K562 (cell line): Measurements from ENCODE around the gene ZFP92.

Experiments
- CTCF ChIP-seq, 3 experiments: IDR thresholded peaks in 2 of 3; conservative IDR thresholded peaks in 1 of 3; 2 replicates each; pipeline ENCODE4 v1.5.1; 2011 to 2012; ENCODE audit warnings: low read length in 3 of 3, mild to moderate bottlenecking in 3 of 3, control low read depth in 2 of 3, improper control_type of control experiment in 1 of 3, inconsistent platforms in 1 of 3, low read depth in 1 of 3, mixed read lengths in 1 of 3, moderate library complexity in 1 of 3; ENCODE audit not compliant: insufficient read depth in 2 of 3
- EHMT2 ChIP-seq: fragments of 450-650 bp; IDR thresholded peaks from 2 replicates; pipeline ENCODE4 v1.6.1; 2018; ENCODE audit warnings: antibody characterized with exemption
- EZH2 ChIP-seq: IDR thresholded peaks from 2 replicates; pipeline ENCODE4 v1.6.1; 2012; ENCODE audit warnings: low read depth, mild to moderate bottlenecking, inconsistent platforms, low read length, borderline replicate concordance
- FOXA1 ChIP-seq: fragments of 450-650 bp; IDR thresholded peaks from 2 replicates; pipeline ENCODE4 v1.6.1; 2016; ENCODE audit warnings: mild to moderate bottlenecking, borderline replicate concordance
- TCF7L2 ChIP-seq: fragments of 150-350 bp; IDR thresholded peaks from 2 replicates; pipeline ENCODE4 v1.6.1; 2016; ENCODE audit warnings: low read depth, mild to moderate bottlenecking, low read length, moderate library complexity
- TEAD1 ChIP-seq, 2 experiments: fragments of 450-650 bp in 1 of 2; sonication (generic) in 1 of 2; formaldehyde crosslinking; IDR thresholded peaks; 2 replicates each; pipeline versions ENCODE4 v1.4.0 to v1.8.0; 2020 to 2022; ENCODE audit warnings: mild to moderate bottlenecking in 2 of 2, missing genetic modification reagents in 1 of 2
- ZNF551 ChIP-seq: fragments of 250-450 bp; sonication (Bioruptor Pico); IDR thresholded peaks from 2 replicates; pipeline ENCODE4 v1.5.0; 2021; ENCODE audit warnings: mild to moderate bottlenecking, moderate library complexity

GRCh38 chrX:153448556-153449367, 37.5 kb downstream of the ZFP92 start:
- TF ChIP-seq TEAD1 (CRISPR knock-in tag; IDR thresholded peaks at IDR 0.05) (no peak), ZNF551 (CRISPR knock-in tag) (no peak), CTCF (IDR thresholded peaks at IDR 0.05 in 2 of 3, conservative IDR thresholded peaks at IDR 0.05 in 1 of 3; ENCODE audit: insufficient read depth in 2 of 3, low read depth in 1 of 3, low read length in 3 of 3) (no peak), EHMT2 (no peak), TCF7L2 (no peak), FOXA1 (no peak), EZH2 (no peak)
